HL-60 (cell line): ENCODE results near the gene FES.
A peak's percentile ranks its signal among the peaks of the same experiment; 100 is the strongest.

Source experiments
- DNase-seq, 2 experiments: peaks; one replicate each; pipeline ENCODE4 v3.0.0-alpha.2; 2010 to 2020; ENCODE audit warnings: low read depth in 1 of 2, low spot score in 1 of 2
- H3K27ac ChIP-seq: fragments of 250-450 bp; sonication (Bioruptor Pico); replicated peaks from 2 replicates; pipeline ENCODE4 v1.5.1; 2020; ENCODE audit warnings: mild to moderate bottlenecking, moderate library complexity
- H3K27me3 ChIP-seq: fragments of 250-450 bp; sonication (Bioruptor Pico); 2 replicates; pipeline ENCODE4 v1.5.1; 2021; ENCODE audit warnings: mild to moderate bottlenecking, moderate library complexity; ENCODE audit not compliant: insufficient read depth, poor library complexity, severe bottlenecking
- H3K4me3 ChIP-seq: replicated peaks from 2 replicates; pipeline ENCODE4 v1.5.1; 2011; ENCODE audit warnings: mild to moderate bottlenecking, control low read depth, low read length; ENCODE audit not compliant: insufficient read depth
- GABPA ChIP-seq: IDR thresholded peaks from 2 replicates; pipeline ENCODE4 v1.6.1; 2012; ENCODE audit warnings: low read depth
- POLR2AphosphoS5 ChIP-seq: IDR thresholded peaks from 2 replicates; pipeline ENCODE4 v1.6.1; 2012; ENCODE audit warnings: low read depth
- SPI1 ChIP-seq: IDR thresholded peaks from 2 replicates; pipeline ENCODE4 v1.6.1; 2012; ENCODE audit warnings: low read depth, mild to moderate bottlenecking, borderline replicate concordance
- TF ChIP-seq, protein P1 (sequence below): IDR thresholded peaks from 2 replicates; pipeline ENCODE4 v1.6.1; 2012; ENCODE audit warnings: low read depth; ENCODE audit not compliant: insufficient replicate concordance
- TF ChIP-seq, protein P2 (sequence below): IDR thresholded peaks from one replicate; pipeline ENCODE4 v1.5.1; 2011; ENCODE audit warnings: low read length, control low read depth, inconsistent platforms; ENCODE audit not compliant: insufficient read depth

The FES gene

GRCh38 chr15:90862487-90862886 is 21.8 kb upstream of the FES start:
- Histone ChIP-seq H3K27ac (peak overlapping the region; percentile 61; the same call in 1 of the 2 replicates), H3K27me3 (no peaks in the 10 kb centered on the region), H3K4me3 (no peak overlapping the region)
- no peak for DNase-seq
- no peak for TF ChIP-seq SPI1
- TF ChIP-seq, protein P1, sequence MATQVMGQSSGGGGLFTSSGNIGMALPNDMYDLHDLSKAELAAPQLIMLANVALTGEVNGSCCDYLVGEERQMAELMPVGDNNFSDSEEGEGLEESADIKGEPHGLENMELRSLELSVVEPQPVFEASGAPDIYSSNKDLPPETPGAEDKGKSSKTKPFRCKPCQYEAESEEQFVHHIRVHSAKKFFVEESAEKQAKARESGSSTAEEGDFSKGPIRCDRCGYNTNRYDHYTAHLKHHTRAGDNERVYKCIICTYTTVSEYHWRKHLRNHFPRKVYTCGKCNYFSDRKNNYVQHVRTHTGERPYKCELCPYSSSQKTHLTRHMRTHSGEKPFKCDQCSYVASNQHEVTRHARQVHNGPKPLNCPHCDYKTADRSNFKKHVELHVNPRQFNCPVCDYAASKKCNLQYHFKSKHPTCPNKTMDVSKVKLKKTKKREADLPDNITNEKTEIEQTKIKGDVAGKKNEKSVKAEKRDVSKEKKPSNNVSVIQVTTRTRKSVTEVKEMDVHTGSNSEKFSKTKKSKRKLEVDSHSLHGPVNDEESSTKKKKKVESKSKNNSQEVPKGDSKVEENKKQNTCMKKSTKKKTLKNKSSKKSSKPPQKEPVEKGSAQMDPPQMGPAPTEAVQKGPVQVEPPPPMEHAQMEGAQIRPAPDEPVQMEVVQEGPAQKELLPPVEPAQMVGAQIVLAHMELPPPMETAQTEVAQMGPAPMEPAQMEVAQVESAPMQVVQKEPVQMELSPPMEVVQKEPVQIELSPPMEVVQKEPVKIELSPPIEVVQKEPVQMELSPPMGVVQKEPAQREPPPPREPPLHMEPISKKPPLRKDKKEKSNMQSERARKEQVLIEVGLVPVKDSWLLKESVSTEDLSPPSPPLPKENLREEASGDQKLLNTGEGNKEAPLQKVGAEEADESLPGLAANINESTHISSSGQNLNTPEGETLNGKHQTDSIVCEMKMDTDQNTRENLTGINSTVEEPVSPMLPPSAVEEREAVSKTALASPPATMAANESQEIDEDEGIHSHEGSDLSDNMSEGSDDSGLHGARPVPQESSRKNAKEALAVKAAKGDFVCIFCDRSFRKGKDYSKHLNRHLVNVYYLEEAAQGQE: no peak

DNA sequence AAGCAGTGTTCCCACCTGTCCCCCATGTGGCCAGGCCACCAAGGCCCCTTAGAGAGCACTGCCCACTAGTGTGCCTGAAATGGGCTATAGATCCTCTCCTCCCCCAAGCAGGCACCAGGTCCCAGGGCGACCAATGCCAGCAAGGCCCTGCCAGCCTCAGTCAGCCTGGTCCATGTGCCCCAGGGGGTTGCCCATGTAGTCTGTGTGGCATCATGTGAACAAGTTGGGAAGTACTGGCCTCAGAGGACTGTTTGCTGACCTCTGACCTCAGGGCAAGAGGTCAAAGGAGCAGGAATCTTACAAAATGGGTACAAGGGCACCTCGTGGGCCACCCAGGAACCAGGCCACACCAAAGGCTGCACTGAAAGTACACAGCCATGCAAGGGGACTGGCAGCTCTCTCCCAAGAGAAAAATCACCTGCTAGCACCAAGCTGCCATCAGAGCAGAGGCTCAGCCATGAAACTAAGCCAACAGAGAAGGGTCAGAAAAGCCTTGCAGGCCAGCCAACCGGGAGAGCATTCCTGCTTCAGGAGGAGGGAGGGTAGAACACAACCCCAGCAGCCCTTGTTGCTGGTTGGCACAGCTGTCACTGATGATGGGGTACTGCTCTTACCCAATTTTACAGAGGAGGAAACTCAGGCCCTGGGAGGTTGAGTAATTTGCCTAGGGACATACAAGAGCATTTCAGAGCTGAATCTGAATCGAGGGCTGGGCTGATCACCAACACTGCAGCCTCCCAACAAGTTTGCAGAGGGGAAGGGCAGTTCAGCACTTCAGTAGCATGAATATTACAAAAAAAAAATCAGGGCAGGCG is 21.1 kb upstream of the FES start:
- TF ChIP-seq, protein P1: no peak
- TF ChIP-seq POLR2AphosphoS5 (no peak), GABPA (no peak), SPI1 (no peak)
- TF ChIP-seq, protein P2, sequence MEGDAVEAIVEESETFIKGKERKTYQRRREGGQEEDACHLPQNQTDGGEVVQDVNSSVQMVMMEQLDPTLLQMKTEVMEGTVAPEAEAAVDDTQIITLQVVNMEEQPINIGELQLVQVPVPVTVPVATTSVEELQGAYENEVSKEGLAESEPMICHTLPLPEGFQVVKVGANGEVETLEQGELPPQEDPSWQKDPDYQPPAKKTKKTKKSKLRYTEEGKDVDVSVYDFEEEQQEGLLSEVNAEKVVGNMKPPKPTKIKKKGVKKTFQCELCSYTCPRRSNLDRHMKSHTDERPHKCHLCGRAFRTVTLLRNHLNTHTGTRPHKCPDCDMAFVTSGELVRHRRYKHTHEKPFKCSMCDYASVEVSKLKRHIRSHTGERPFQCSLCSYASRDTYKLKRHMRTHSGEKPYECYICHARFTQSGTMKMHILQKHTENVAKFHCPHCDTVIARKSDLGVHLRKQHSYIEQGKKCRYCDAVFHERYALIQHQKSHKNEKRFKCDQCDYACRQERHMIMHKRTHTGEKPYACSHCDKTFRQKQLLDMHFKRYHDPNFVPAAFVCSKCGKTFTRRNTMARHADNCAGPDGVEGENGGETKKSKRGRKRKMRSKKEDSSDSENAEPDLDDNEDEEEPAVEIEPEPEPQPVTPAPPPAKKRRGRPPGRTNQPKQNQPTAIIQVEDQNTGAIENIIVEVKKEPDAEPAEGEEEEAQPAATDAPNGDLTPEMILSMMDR: no peak
- peak; percentile 94 to 99 for DNase-seq
- H3K4me3 ChIP-seq: no peak overlapping the region
- no peaks in the 10 kb centered on the region for H3K27me3 ChIP-seq
- peak overlapping the region; percentile 61 for H3K27ac ChIP-seq

DNA sequence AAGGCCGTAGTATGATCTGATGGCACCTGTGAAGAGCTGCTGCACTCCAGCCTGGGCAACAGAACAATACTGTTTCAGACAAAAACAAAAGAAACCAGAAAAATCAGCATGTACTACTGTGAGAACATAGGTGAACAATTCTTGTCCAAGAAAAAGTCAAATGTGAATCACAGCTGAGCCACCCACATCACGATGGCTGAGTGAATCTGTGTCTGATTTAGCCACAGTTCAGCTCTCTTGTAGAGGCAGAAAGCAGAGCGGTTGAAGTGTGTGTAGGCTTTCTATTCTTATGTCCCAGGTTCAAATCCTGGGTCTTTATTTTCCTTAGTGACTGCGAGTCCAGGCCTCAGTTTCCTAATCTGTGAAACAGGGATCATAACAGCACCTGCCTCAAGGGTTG is 20.3 kb upstream of the FES start:
- Histone ChIP-seq H3K27me3 (no peaks in the 10 kb centered on the region), H3K27ac (0 out of 2 replicates have a peak overlapping the region, but pooled peaks have one; percentile 12), H3K4me3 (no peak overlapping the region)
- no peak for DNase-seq
- TF ChIP-seq, protein P1: no peak
- TF ChIP-seq SPI1 (no peak), GABPA (no peak), POLR2AphosphoS5 (no peak)
- TF ChIP-seq, protein P2: no peak
